SK-N-SH (cell line): Measurements from ENCODE around the gene NMNAT2. TPM values are rescaled to one million over a fixed set of nuclear protein-coding genes. Genes with fewer than 3 reads are reported as not detected.

ENCODE experiments used
- CTCF ChIA-PET: fragments of 300-600, 350-600 bp; formaldehyde crosslinking; extraction: SDS; loops from one replicate; lab custom pipeline; 2021; lab: Yijun Ruan, JAX
- POLR2A ChIA-PET: fragments of 350-600 bp; sonication (Branson Sonifier 250); formaldehyde crosslinking; extraction: SDS; loops from one replicate; lab custom pipeline; 2020; ENCODE audit warnings: antibody characterized with exemption, inconsistent platforms; lab: Yijun Ruan, JAX
- DNase-seq: peaks from one replicate; pipeline ENCODE4 v3.0.0; 2012
- H2AFZ ChIP-seq: fragments of 200-600 bp; sonication (generic); 2 replicates; pipeline ENCODE4 v1.8.1; 2016; ENCODE audit warnings: antibody characterized with exemption, mild to moderate bottlenecking, low read depth
- H3F3A ChIP-seq: fragments of 200-600 bp; sonication (generic); replicated peaks from 2 replicates; pipeline ENCODE3; 2016; ENCODE audit warnings: antibody characterized with exemption, mild to moderate bottlenecking; ENCODE audit not compliant: insufficient read depth
- H3K27ac ChIP-seq, 2 experiments: fragments of 200-500 bp in 1 of 2; fragments of 200-600 bp in 1 of 2; sonication (Bioruptor generic) in 1 of 2; sonication (generic), shearing (Covaris generic) in 1 of 2; 2 replicates each; pipeline versions ENCODE4 v1.5.1 to v1.6.1; 2014 to 2016; ENCODE audit warnings: low read depth in 2 of 2, inconsistent platforms in 1 of 2, low read length in 1 of 2, mild to moderate bottlenecking in 1 of 2, mixed read lengths in 1 of 2
- H3K27me3 ChIP-seq: fragments of 200-600 bp; sonication (generic), shearing (Covaris generic); 2 replicates; pipeline ENCODE4 v1.6.1; 2016; ENCODE audit warnings: mixed run types; ENCODE audit not compliant: insufficient read depth
- H3K36me3 ChIP-seq, 2 experiments: fragments of 200-500 bp in 1 of 2; fragments of 200-600 bp in 1 of 2; sonication (Bioruptor generic) in 1 of 2; sonication (generic) in 1 of 2; replicated peaks in 1 of 2; 2 replicates each; pipeline versions ENCODE3 to v1.5.1; 2014 to 2016; ENCODE audit warnings: low read length in 1 of 2, mild to moderate bottlenecking in 1 of 2; ENCODE audit not compliant: insufficient read depth in 2 of 2, control insufficient read depth in 1 of 2
- H3K4me1 ChIP-seq, 2 experiments: fragments of 200-500 bp in 1 of 2; fragments of 200-600 bp in 1 of 2; sonication (Bioruptor generic) in 1 of 2; sonication (generic), shearing (Covaris generic) in 1 of 2; 2 replicates each; pipeline versions ENCODE4 v1.5.1 to v1.6.1; 2014 to 2016; ENCODE audit warnings: low read depth in 1 of 2, low read length in 1 of 2, mixed run types in 1 of 2; ENCODE audit not compliant: insufficient read depth in 2 of 2, control insufficient read depth in 1 of 2
- H3K4me2 ChIP-seq: fragments of 200-600 bp; sonication (generic), shearing (Covaris generic); 2 replicates; pipeline ENCODE4 v1.6.1; 2017; ENCODE audit warnings: mixed run types
- H3K4me3 ChIP-seq, 2 experiments: fragments of 200-500 bp in 1 of 2; fragments of 200-600 bp in 1 of 2; sonication (Bioruptor generic) in 1 of 2; sonication (generic), shearing (Covaris generic) in 1 of 2; 2 replicates each; pipeline versions ENCODE4 v1.5.1 to v1.8.1; 2014 to 2016; ENCODE audit warnings: low read depth in 2 of 2, inconsistent platforms in 1 of 2, low read length in 1 of 2, mild to moderate bottlenecking in 1 of 2, mixed read lengths in 1 of 2, moderate library complexity in 1 of 2
- H3K79me2 ChIP-seq: fragments of 200-600 bp; sonication (generic); 2 replicates; pipeline ENCODE4 v1.8.1; 2017; ENCODE audit warnings: mild to moderate bottlenecking; ENCODE audit not compliant: insufficient read depth
- H3K9ac ChIP-seq: fragments of 200-600 bp; sonication (generic); 2 replicates; pipeline ENCODE4 v1.6.1; 2017; ENCODE audit warnings: mixed run types
- H3K9me2 ChIP-seq: fragments of 200-600 bp; sonication (generic); 2 replicates; pipeline ENCODE4 v1.6.1; 2017; ENCODE audit warnings: mixed run types
- H3K9me3 ChIP-seq: fragments of 200-600 bp; sonication (generic); 2 replicates; pipeline ENCODE4 v1.6.1; 2017; ENCODE audit warnings: mixed run types, mild to moderate bottlenecking, moderate library complexity
- H4K20me1 ChIP-seq: fragments of 200-600 bp; sonication (generic); 2 replicates; pipeline ENCODE4 v1.6.1; 2017; ENCODE audit warnings: mild to moderate bottlenecking, mixed run types; ENCODE audit not compliant: insufficient read depth
- CHD2 ChIP-seq: fragments of 150-350 bp; IDR thresholded peaks from 2 replicates; pipeline ENCODE4 v1.6.1; 2018; ENCODE audit warnings: low read length; ENCODE audit not compliant: partially characterized antibody
- EZH2phosphoT487 ChIP-seq: fragments of 200-600 bp; sonication (generic); IDR thresholded peaks from 2 replicates; pipeline ENCODE4 v1.6.1; 2017; ENCODE audit warnings: low read depth, mixed run types, mild to moderate bottlenecking, antibody characterized with exemption, moderate library complexity, borderline replicate concordance
- FOSL2 ChIP-seq: IDR thresholded peaks from 2 replicates; pipeline ENCODE4 v1.4.0; 2012; ENCODE audit warnings: low read depth, mild to moderate bottlenecking, moderate library complexity, borderline replicate concordance
- FOXM1 ChIP-seq: IDR thresholded peaks from 2 replicates; pipeline ENCODE4 v1.4.0; 2012; ENCODE audit warnings: low read depth, mild to moderate bottlenecking
- GABPA ChIP-seq: IDR thresholded peaks from 2 replicates; pipeline ENCODE4 v1.4.0; 2012; ENCODE audit warnings: low read depth, mild to moderate bottlenecking
- GATA2 ChIP-seq: sonication (generic); formaldehyde crosslinking; IDR thresholded peaks from 2 replicates; pipeline ENCODE4 v1.5.0; 2020; ENCODE audit warnings: mild to moderate bottlenecking, missing genetic modification reagents
- JUND ChIP-seq: IDR thresholded peaks from 2 replicates; pipeline ENCODE4 v1.4.0; 2012
- MEF2A ChIP-seq: IDR thresholded peaks from 2 replicates; pipeline ENCODE4 v1.4.0; 2012; ENCODE audit warnings: low read depth, borderline replicate concordance
- MXI1 ChIP-seq: IDR thresholded peaks from 2 replicates; pipeline ENCODE4 v1.6.1; 2012; ENCODE audit warnings: mild to moderate bottlenecking, low read depth, low read length, improper control_type of control experiment
- NFIC ChIP-seq: IDR thresholded peaks from 2 replicates; pipeline ENCODE4 v1.4.0; 2012; ENCODE audit warnings: borderline replicate concordance
- NRF1 ChIP-seq: IDR thresholded peaks from 2 replicates; pipeline ENCODE4 v1.6.1; 2012; ENCODE audit warnings: low read depth, mild to moderate bottlenecking, low read length
- POLR2AphosphoS5 ChIP-seq: IDR thresholded peaks from 2 replicates; pipeline ENCODE4 v1.6.1; 2012; ENCODE audit warnings: low read depth, low read length
- RCOR1 ChIP-seq: fragments of 150-350 bp; IDR thresholded peaks from 2 replicates; pipeline ENCODE4 v1.6.1; 2017; ENCODE audit warnings: antibody characterized with exemption, low read length
- RFX5 ChIP-seq: IDR thresholded peaks from 2 replicates; pipeline ENCODE4 v1.6.1; 2012; ENCODE audit warnings: mild to moderate bottlenecking, improper control_type of control experiment, low read length
- SMC3 ChIP-seq: IDR thresholded peaks from 2 replicates; pipeline ENCODE4 v1.6.1; 2012; ENCODE audit warnings: low read depth, low read length, improper control_type of control experiment
- TAF1 ChIP-seq: IDR thresholded peaks from 2 replicates; pipeline ENCODE4 v1.6.1; 2012; ENCODE audit warnings: low read depth, mild to moderate bottlenecking, low read length, moderate library complexity, borderline replicate concordance
- YY1 ChIP-seq: IDR thresholded peaks from 2 replicates; pipeline ENCODE4 v1.4.0; 2012; ENCODE audit warnings: low read depth, mild to moderate bottlenecking
- WGBS: methylation state at CpG from one replicate; pipeline ENCODE4 v1.1.6; 2017; ENCODE audit warnings: low lambda C conversion rate; 5-methylcytosine and 5-hydroxymethylcytosine counted together
- polyA plus RNA-seq, 3 experiments: library from polyadenylated mRNA; depleted of rRNA; stranded (reverse); fragments of >200 nt; gene quantifications; 2 replicates each; pipeline ENCODE4 v1.2.3, GENCODE V29; 2012
- TF ChIP-seq, protein P1 (sequence below): fragments of 150-350 bp; IDR thresholded peaks from 2 replicates; pipeline ENCODE4 v1.6.1; 2016; ENCODE audit warnings: mild to moderate bottlenecking, low read depth, low read length
- TF ChIP-seq, protein P2 (sequence below): fragments of 200-600 bp; sonication (generic); IDR thresholded peaks from 2 replicates; pipeline ENCODE4 v1.6.1; 2017; ENCODE audit warnings: antibody characterized with exemption, mild to moderate bottlenecking, moderate library complexity

NMNAT2 gene
- polyA plus RNA-seq, 1 of the 3 experiments (the other 2 are of a cell fraction), result 0.07 TPM

DNA sequence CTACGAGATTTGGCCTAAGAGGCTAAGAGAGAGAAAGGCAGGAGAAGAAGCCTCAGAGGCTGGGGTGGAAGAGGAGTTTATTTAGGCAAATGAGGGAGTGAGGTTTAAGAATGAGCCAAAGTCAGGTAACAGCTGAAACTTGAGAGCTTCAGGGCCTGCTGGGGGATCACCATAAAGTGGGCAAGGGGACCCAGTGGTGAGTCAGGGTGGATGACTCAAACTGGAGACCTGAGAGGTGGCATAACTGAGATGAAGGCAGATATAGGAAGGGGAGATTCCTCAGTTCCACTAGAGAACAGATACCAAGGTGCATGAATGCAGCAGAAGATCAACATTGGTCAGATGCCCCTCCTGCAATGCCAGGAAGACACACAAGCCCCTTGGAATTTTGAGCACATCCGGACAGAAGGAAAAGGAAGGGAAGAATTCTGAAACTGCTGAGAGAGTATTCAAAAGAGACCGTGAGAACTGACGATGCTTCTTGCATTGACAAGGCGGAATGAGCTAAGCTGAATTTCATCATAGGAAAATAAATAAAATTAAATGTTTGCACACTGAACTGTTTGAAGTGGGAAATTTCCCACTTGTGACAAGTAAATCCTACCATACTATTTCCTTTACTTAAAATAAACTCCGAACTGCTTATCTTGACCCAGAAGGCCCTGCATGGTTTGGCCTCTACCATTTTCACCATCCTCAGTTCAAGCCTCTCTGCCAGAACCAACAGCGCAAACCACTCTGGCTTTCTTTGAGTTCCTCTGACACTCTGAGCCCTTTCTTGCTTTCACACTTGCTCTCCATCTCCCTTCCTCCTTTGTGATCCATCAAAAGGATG is 94.1 kb downstream of the NMNAT2 start:
- Histone ChIP-seq H3K4me1 (0 out of 4 replicates have a peak, but pooled peaks cover 0 to 9% of the 10 kb centered on the region in 2 experiments), H3K27me3 (no peaks in the 10 kb centered on the region), H3F3A (no peaks in the 10 kb centered on the region), H3K9ac (no peak overlapping the region), H3K4me2 (no peak overlapping the region), H3K79me2 (no peaks in the 10 kb centered on the region), H3K9me3 (no peaks in the 10 kb centered on the region), H4K20me1 (no peaks in the 10 kb centered on the region), H3K9me2 (no peaks in the 10 kb centered on the region), H3K27ac (peak overlapping the region in 1 of 2 experiments; percentile 33; a peak in 2 of 4 replicates), H3K36me3 (no peaks in the 10 kb centered on the region), H2AFZ (no peak overlapping the region), H3K4me3 (no peak overlapping the region)
- ChIA-PET POLR2A (no interaction called here), CTCF (no interaction called here)
- no peak for TF ChIP-seq CHD2
- no peak for TF ChIP-seq NRF1
- TF ChIP-seq JUND, result no peak
- no peak for TF ChIP-seq FOXM1
- DNase-seq, result no peak
- 73% methylated on average over 7 of the region's 7 CpGs for WGBS

DNA sequence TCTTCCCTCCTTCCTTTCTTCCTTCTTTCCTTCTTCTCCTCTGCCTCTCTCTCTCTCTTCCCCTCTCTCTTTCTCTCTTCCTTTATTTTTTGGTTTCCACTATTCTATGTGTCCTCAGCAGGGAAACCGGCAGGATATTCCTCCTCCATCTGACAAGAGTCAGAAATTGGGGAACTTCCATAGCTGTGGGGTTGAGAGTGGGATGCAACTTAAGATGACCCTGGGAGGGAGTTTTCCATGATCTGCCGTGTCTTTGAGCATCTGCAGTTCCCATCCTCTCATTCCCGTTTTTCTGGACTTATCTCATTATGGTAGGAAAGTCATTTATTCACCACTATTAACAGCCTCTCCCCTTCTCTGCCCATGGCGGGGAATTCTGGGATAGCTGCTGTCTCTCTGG is 98.6 kb downstream of the NMNAT2 start:
- Histone ChIP-seq H3K4me3 (no peak overlapping the region), H3K4me2 (no peak overlapping the region), H3F3A (no peaks in the 10 kb centered on the region), H2AFZ (no peak overlapping the region), H3K36me3 (no peaks in the 10 kb centered on the region), H3K27ac (no peak overlapping the region), H3K27me3 (no peaks in the 10 kb centered on the region), H3K79me2 (no peaks in the 10 kb centered on the region), H3K9me3 (no peaks in the 10 kb centered on the region), H3K9me2 (no peaks in the 10 kb centered on the region), H4K20me1 (no peaks in the 10 kb centered on the region), H3K9ac (no peak overlapping the region), H3K4me1 (peaks cover 3 to 9% of the 10 kb centered on the region in 2 experiments; a peak in 1 of 4 replicates)
- TF ChIP-seq CHD2 (no peak), RCOR1 (no peak), FOSL2 (no peak), GATA2 (CRISPR knock-in tag) (no peak), YY1 (no peak), TAF1 (no peak), EZH2phosphoT487 (no peak), FOXM1 (no peak), NFIC (no peak), POLR2AphosphoS5 (no peak), SMC3 (no peak), MXI1 (no peak), MEF2A (no peak), RFX5 (no peak), GABPA (no peak), JUND (no peak)
- TF ChIP-seq, protein P1, sequence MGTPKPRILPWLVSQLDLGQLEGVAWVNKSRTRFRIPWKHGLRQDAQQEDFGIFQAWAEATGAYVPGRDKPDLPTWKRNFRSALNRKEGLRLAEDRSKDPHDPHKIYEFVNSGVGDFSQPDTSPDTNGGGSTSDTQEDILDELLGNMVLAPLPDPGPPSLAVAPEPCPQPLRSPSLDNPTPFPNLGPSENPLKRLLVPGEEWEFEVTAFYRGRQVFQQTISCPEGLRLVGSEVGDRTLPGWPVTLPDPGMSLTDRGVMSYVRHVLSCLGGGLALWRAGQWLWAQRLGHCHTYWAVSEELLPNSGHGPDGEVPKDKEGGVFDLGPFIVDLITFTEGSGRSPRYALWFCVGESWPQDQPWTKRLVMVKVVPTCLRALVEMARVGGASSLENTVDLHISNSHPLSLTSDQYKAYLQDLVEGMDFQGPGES, result no peak
- TF ChIP-seq, protein P2, sequence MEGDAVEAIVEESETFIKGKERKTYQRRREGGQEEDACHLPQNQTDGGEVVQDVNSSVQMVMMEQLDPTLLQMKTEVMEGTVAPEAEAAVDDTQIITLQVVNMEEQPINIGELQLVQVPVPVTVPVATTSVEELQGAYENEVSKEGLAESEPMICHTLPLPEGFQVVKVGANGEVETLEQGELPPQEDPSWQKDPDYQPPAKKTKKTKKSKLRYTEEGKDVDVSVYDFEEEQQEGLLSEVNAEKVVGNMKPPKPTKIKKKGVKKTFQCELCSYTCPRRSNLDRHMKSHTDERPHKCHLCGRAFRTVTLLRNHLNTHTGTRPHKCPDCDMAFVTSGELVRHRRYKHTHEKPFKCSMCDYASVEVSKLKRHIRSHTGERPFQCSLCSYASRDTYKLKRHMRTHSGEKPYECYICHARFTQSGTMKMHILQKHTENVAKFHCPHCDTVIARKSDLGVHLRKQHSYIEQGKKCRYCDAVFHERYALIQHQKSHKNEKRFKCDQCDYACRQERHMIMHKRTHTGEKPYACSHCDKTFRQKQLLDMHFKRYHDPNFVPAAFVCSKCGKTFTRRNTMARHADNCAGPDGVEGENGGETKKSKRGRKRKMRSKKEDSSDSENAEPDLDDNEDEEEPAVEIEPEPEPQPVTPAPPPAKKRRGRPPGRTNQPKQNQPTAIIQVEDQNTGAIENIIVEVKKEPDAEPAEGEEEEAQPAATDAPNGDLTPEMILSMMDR, result no peak
- ChIA-PET CTCF (no interaction called here), POLR2A (no interaction called here)
- WGBS, result 69% methylated on average over 4 of the region's 4 CpGs
- no peak for DNase-seq
